GM12878 (cell line): ENCODE results near the gene TSPAN7. TPM values are rescaled to one million over a fixed set of nuclear protein-coding genes. Genes with fewer than 3 reads are reported as not detected.

Experiments used
- ATAC-seq: fragments of 200-7000 bp; cut with Tn5 transposase; 3 replicates; pipeline ENCODE4 v1.9.1; 2020; ENCODE audit warnings: mild to moderate bottlenecking, moderate library complexity
- BruUV-seq: library from RNA; stranded (reverse); fragments of 400-500 nt; replicated peaks from 2 replicates; lab custom pipeline; 2021; lab: Mats Ljungman, UMichigan
- CTCF ChIA-PET: fragments of 300-600 bp; sonication (Branson Sonifier 250); formaldehyde crosslinking; extraction: SDS; loops from one replicate; lab custom pipeline; 2021; ENCODE audit warnings: inconsistent platforms; lab: Yijun Ruan, JAX
- POLR2A ChIA-PET: fragments of 350-600 bp; formaldehyde crosslinking; extraction: SDS; loops from one replicate; lab custom pipeline; 2021; ENCODE audit warnings: inconsistent platforms; lab: Charles Lee
- RAD21 ChIA-PET: fragments of 300-600 bp; sonication (Branson Sonifier 250); formaldehyde crosslinking; loops from one replicate; lab custom pipeline; 2023; ENCODE audit warnings: antibody characterized with exemption; ENCODE audit not compliant: unreplicated experiment; lab: Charles Lee
- SMC1A ChIA-PET: fragments of 300-600 bp; sonication (Branson Sonifier 250); formaldehyde crosslinking; loops from one replicate; lab custom pipeline; 2023; ENCODE audit not compliant: unreplicated experiment, uncharacterized antibody; lab: Charles Lee
- DNase-seq: peaks from one replicate; pipeline ENCODE4 v3.0.0-alpha.2; 2011; ENCODE audit warnings: low read depth, low spot score
- FAIRE-seq: peaks from 3 replicates; lab custom pipeline; 2011; peaks lifted over from hg19 to GRCh38; lab: Jason Lieb, UNC
- H2AFZ ChIP-seq: 2 replicates; pipeline ENCODE4 v1.6.0; 2011; ENCODE audit warnings: low read depth, low read length, control low read depth; ENCODE audit not compliant: control insufficient read depth
- H3K27ac ChIP-seq: 2 replicates; pipeline ENCODE4 v1.5.1; 2011; ENCODE audit warnings: control low read depth; ENCODE audit not compliant: control insufficient read depth, insufficient read depth
- H3K27me3 ChIP-seq, 2 experiments: replicated peaks in 1 of 2; 2 replicates each; pipeline versions ENCODE4 v1.6.0 to v1.6.1; 2011; ENCODE audit warnings: low read length in 1 of 2; ENCODE audit not compliant: control insufficient read depth in 2 of 2, insufficient read depth in 2 of 2
- H3K36me3 ChIP-seq, 2 experiments: 2 replicates each; pipeline ENCODE4 v1.5.1; 2011; ENCODE audit warnings: low read length in 1 of 2; ENCODE audit not compliant: control insufficient read depth in 2 of 2, insufficient read depth in 2 of 2
- H3K4me1 ChIP-seq: 2 replicates; pipeline ENCODE4 v1.6.1; 2011; ENCODE audit warnings: mild to moderate bottlenecking, low read length, moderate library complexity, mixed read lengths; ENCODE audit not compliant: control insufficient read depth, insufficient read depth
- H3K4me2 ChIP-seq: 2 replicates; pipeline ENCODE4 v1.6.0; 2011; ENCODE audit warnings: control low read depth; ENCODE audit not compliant: control insufficient read depth, insufficient read depth
- H3K4me3 ChIP-seq: fragments of 200-600 bp; sonication (generic); 2 replicates; pipeline ENCODE4 v1.5.1; 2016
- H3K79me2 ChIP-seq: 2 replicates; pipeline ENCODE4 v1.6.0; 2011; ENCODE audit warnings: low read length; ENCODE audit not compliant: control insufficient read depth, insufficient read depth
- H3K9ac ChIP-seq: 2 replicates; pipeline ENCODE4 v1.8.0; 2011; ENCODE audit warnings: low read length, control low read depth, mixed read lengths; ENCODE audit not compliant: control insufficient read depth, insufficient read depth
- H3K9me3 ChIP-seq: replicated peaks from 3 replicates; pipeline ENCODE4 v1.5.1; 2011; ENCODE audit warnings: mild to moderate bottlenecking, low read length; ENCODE audit not compliant: control insufficient read depth, insufficient read depth
- H4K20me1 ChIP-seq: 2 replicates; pipeline ENCODE4 v1.6.0; 2011; ENCODE audit not compliant: control insufficient read depth, insufficient read depth
- FOXK2 ChIP-seq: fragments of 450-650 bp; IDR thresholded peaks from 2 replicates; pipeline ENCODE4 v1.6.1; 2017; ENCODE audit warnings: mild to moderate bottlenecking, moderate library complexity
- KAT2A ChIP-seq: conservative IDR thresholded peaks from 2 replicates; pipeline ENCODE4 v1.6.1; 2011; ENCODE audit warnings: low read depth, low read length; ENCODE audit not compliant: control insufficient read depth
- NBN ChIP-seq: fragments of 450-650 bp; IDR thresholded peaks from 2 replicates; pipeline ENCODE4 v1.6.1; 2016
- RFX5 ChIP-seq: IDR thresholded peaks from 2 replicates; pipeline ENCODE4 v1.6.1; 2011; ENCODE audit warnings: low read depth, low read length, improper control_type of control experiment
- ZNF384 ChIP-seq: IDR thresholded peaks from 2 replicates; pipeline ENCODE4 v1.6.1; 2012; ENCODE audit warnings: low read depth, mild to moderate bottlenecking, low read length, improper control_type of control experiment, borderline replicate concordance
- WGBS: methylation state at CpG from one replicate; pipeline ENCODE4 v1.1.6; 2016; ENCODE audit warnings: low lambda C conversion rate; ENCODE audit not compliant: insufficient replicate concordance, insufficient coverage; ENCODE audit errors: missing lambda C conversion rate; 5-methylcytosine and 5-hydroxymethylcytosine counted together
- in situ Hi-C: fragments of 300-500 bp; cut with MboI; formaldehyde crosslinking; loops from 9 replicates; pipeline ENCODE4 v1.14.3; 2018; ENCODE audit warnings: mixed read lengths
- intact Hi-C: fragments of 100-400 bp; cut with micrococcal nuclease; formaldehyde crosslinking; loops from one replicate; pipeline ENCODE4 v1.14.2; 2022; ENCODE audit not compliant: unreplicated experiment
- polyA plus RNA-seq, 11 experiments: library from polyadenylated mRNA; depleted of rRNA in 4 of 11; unstranded in 6 of 11; stranded (reverse) in 5 of 11; fragments of >200 nt; fragmentation: Nextera tagmentation in 4 of 11; fragmentation: Illumina TruSeq in 1 of 11; extraction: Ambion mirVana in 4 of 11; extraction: Trizol in 1 of 11; gene quantifications; 1 replicate in 1 of 11; 2 replicates in 10 of 11; pipeline versions ENCODE4 v1.2.1 to v1.2.3, GENCODE V29; 2011 to 2016; ENCODE audit warnings: inconsistent platforms in 2 of 11, missing spikeins in 2 of 11, low read depth in 1 of 11
- total RNA-seq, 4 experiments: library from RNA; depleted of rRNA in 3 of 4; stranded (reverse); fragments of >200 nt in 3 of 4; fragmentation: Illumina TruSeq in 1 of 4; extraction: Trizol in 1 of 4; gene quantifications; 2 replicates each; pipeline versions ENCODE4 v1.2.1 to v1.2.3, GENCODE V29; 2013 to 2021
- TF ChIP-seq, protein P1 (sequence below): IDR thresholded peaks from 2 replicates; pipeline ENCODE4 v1.6.1; 2011; ENCODE audit warnings: low read depth, mild to moderate bottlenecking, low read length, moderate library complexity, borderline replicate concordance; ENCODE audit errors: extremely low read depth
- TF ChIP-seq, protein P2 (sequence below): fragments of 450-650 bp; IDR thresholded peaks from 2 replicates; pipeline ENCODE4 v1.6.1; 2017; ENCODE audit warnings: mild to moderate bottlenecking, moderate library complexity

TSPAN7 gene
- total and polyA plus RNA-seq, 10 of the 15 experiments (the other 5 are each of a cell fraction or from before 2014, with no cell fraction given) = 0.04 to 0.77 (median 0.14) TPM; not detected in 4

DNA sequence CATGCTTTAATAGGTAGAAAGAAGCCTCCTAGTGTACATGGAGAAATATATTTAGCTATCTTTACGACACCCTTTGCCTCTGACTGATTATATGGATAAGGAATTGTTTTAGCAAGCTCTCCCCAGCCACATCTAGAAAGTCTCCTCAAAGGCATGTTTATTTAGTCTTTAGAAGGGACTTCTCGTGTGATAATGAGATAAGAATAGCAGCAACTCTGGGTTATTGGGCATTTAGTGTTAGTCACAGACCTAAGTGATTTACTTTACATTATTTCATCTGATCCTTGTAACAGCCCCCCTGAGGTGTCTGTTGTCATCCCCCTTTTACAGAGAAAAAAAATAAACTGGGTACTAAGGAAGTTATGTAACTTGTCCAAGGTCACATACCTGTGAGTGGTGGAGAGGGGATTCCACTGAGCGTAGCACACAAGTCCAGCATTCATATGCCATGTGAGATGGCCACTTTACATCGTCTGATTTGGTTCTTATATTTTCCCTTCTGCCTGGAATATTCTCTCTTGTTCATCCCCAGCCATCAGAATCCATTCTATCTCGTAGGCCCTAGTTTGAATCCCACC is 77.7 kb downstream of the TSPAN7 start:
- SMC1A ChIA-PET = no interaction called here
- no peak overlapping the region for H3K27ac ChIP-seq
- intact Hi-C loops (no loop called here), in situ Hi-C loops (no loop called here)
- no peaks in the 10 kb centered on the region for H3K79me2 ChIP-seq
- no peaks in the 10 kb centered on the region for H3K4me1 ChIP-seq
- H3K27me3 ChIP-seq = no peaks in the 10 kb centered on the region; a peak in 1 of 4 replicates
- no peak for TF ChIP-seq ZNF384
- TF ChIP-seq, protein P1, sequence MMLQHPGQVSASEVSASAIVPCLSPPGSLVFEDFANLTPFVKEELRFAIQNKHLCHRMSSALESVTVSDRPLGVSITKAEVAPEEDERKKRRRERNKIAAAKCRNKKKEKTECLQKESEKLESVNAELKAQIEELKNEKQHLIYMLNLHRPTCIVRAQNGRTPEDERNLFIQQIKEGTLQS = no peak
- RAD21 ChIA-PET = no interaction called here
- H3K4me3 ChIP-seq = no peak overlapping the region
- H3K9me3 ChIP-seq = no peaks in the 10 kb centered on the region
- no TSS peak for BruUV-seq
- POLR2A ChIA-PET = no interaction called here
- no peaks in the 10 kb centered on the region for H3K36me3 ChIP-seq
- H2AFZ ChIP-seq = no peak overlapping the region
- H4K20me1 ChIP-seq = no peaks in the 10 kb centered on the region
- H3K9ac ChIP-seq = no peak overlapping the region
- no peak for DNase-seq
- no peak for ATAC-seq
- no peak for FAIRE-seq
- 7% methylated on average over 5 of the region's 5 CpGs for WGBS
- CTCF ChIA-PET = interaction anchor here (1.9 to 2.5 kb wide), 2 partner anchors 11 to 18 kb away, joined by 4 to 10 read pairs; no protein-coding TSS in a partner anchor
- no peak overlapping the region for H3K4me2 ChIP-seq

DNA sequence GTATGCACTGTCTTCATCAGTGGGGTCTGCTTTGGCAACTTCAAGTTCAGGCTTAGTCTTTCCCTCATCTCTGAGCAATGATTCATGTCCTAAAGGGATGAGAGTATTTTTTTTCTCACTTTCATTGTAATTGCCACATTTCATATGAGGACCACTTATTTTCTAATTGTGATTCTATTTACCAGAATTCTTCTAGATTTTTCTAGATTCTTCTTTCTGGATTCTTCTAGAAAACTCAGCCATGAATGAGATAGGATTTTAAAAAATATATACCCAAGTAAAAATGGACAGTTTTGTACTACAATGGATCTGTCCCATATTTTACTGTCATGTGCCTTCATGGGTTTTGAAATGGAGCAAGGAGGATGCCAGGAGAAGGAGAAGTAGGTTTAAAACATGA is 78.4 kb downstream of the TSPAN7 start:
- no peak overlapping the region for H3K4me2 ChIP-seq
- SMC1A ChIA-PET = no interaction called here
- CTCF ChIA-PET = no interaction called here
- H3K9me3 ChIP-seq = no peaks in the 10 kb centered on the region
- FAIRE-seq (no peak), DNase-seq (no peak)
- H3K27ac ChIP-seq = no peak overlapping the region
- H3K9ac ChIP-seq = no peak overlapping the region
- H3K4me3 ChIP-seq = no peak overlapping the region
- POLR2A ChIA-PET = no interaction called here
- RAD21 ChIA-PET = no interaction called here
- no peak for TF ChIP-seq FOXK2
- TF ChIP-seq NBN = no peak
- no peak for TF ChIP-seq RFX5
- no peak for TF ChIP-seq KAT2A
- TF ChIP-seq, protein P2, sequence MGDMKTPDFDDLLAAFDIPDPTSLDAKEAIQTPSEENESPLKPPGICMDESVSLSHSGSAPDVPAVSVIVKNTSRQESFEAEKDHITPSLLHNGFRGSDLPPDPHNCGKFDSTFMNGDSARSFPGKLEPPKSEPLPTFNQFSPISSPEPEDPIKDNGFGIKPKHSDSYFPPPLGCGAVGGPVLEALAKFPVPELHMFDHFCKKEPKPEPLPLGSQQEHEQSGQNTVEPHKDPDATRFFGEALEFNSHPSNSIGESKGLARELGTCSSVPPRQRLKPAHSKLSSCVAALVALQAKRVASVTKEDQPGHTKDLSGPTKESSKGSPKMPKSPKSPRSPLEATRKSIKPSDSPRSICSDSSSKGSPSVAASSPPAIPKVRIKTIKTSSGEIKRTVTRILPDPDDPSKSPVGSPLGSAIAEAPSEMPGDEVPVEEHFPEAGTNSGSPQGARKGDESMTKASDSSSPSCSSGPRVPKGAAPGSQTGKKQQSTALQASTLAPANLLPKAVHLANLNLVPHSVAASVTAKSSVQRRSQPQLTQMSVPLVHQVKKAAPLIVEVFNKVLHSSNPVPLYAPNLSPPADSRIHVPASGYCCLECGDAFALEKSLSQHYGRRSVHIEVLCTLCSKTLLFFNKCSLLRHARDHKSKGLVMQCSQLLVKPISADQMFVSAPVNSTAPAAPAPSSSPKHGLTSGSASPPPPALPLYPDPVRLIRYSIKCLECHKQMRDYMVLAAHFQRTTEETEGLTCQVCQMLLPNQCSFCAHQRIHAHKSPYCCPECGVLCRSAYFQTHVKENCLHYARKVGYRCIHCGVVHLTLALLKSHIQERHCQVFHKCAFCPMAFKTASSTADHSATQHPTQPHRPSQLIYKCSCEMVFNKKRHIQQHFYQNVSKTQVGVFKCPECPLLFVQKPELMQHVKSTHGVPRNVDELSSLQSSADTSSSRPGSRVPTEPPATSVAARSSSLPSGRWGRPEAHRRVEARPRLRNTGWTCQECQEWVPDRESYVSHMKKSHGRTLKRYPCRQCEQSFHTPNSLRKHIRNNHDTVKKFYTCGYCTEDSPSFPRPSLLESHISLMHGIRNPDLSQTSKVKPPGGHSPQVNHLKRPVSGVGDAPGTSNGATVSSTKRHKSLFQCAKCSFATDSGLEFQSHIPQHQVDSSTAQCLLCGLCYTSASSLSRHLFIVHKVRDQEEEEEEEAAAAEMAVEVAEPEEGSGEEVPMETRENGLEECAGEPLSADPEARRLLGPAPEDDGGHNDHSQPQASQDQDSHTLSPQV = no peak
- TF ChIP-seq, all 136 proteins: peak for 0
- no peaks in the 10 kb centered on the region for H4K20me1 ChIP-seq
- ATAC-seq = no peak
- in situ Hi-C loops (no loop called here), intact Hi-C loops (no loop called here)
- H2AFZ ChIP-seq = no peak overlapping the region
- no TSS peak for BruUV-seq
- no peaks in the 10 kb centered on the region for H3K79me2 ChIP-seq
- no peaks in the 10 kb centered on the region for H3K36me3 ChIP-seq
- no peaks in the 10 kb centered on the region for H3K4me1 ChIP-seq
- no peaks in the 10 kb centered on the region; a peak in 1 of 4 replicates for H3K27me3 ChIP-seq
